ENCODE results near the gene ENTPD1.

The ENTPD1 gene

DNA sequence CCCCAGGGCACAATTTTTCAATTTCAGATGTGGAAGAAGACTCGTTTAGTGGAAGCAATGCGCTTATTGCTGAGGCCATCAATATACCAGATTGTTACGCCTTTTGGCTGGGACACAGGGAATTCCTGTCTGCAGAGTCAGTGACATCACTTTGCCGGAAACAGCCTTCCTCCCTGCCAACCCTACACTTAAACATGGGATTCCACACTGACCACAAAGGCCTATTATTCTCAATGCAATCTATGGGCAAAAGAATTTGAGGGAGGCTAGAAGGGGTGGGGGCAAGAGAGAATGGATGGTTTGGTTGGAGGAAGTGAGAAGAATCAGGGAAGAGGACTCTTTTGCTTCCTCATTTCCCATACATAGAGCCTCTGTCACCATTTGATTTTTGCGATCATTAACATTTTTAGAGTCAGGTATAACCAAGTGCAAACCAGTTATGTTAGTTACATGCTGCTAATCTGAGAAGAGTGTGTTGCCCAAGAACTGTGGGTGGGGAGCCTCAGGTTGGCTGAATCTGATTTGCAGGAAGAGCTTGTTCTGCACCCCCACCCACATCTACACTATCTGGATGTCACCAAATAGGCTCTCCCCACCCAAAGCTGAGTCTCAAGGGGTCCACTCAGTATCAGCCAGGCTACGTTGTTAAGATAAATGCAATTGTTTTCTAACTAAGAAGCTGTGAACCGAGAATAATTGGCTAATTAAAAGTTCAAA is 58.2 kb downstream of the ENTPD1 start:
- Histone ChIP-seq H3K27ac (ENCODE audit: poor library complexity, severe bottlenecking) (no peak overlapping the region), H3K36me3 (ENCODE audit: low read depth) (no peaks in the 10 kb centered on the region), H3K27me3 (ENCODE audit: insufficient read depth, poor library complexity, severe bottlenecking) (no peaks in the 10 kb centered on the region), H3K4me3 (ENCODE audit: severe bottlenecking) (no peak overlapping the region), H3K4me1 (ENCODE audit: insufficient read depth, poor library complexity, severe bottlenecking) (peaks cover 3% of the 10 kb centered on the region), H3K9me3 (ENCODE audit: severe bottlenecking) (no peaks in the 10 kb centered on the region)
- TF ChIP-seq, protein P1, sequence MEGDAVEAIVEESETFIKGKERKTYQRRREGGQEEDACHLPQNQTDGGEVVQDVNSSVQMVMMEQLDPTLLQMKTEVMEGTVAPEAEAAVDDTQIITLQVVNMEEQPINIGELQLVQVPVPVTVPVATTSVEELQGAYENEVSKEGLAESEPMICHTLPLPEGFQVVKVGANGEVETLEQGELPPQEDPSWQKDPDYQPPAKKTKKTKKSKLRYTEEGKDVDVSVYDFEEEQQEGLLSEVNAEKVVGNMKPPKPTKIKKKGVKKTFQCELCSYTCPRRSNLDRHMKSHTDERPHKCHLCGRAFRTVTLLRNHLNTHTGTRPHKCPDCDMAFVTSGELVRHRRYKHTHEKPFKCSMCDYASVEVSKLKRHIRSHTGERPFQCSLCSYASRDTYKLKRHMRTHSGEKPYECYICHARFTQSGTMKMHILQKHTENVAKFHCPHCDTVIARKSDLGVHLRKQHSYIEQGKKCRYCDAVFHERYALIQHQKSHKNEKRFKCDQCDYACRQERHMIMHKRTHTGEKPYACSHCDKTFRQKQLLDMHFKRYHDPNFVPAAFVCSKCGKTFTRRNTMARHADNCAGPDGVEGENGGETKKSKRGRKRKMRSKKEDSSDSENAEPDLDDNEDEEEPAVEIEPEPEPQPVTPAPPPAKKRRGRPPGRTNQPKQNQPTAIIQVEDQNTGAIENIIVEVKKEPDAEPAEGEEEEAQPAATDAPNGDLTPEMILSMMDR (IDR thresholded peaks at IDR 0.05; ENCODE audit: poor library complexity, severe bottlenecking) = no peak
- DNase-seq (ENCODE audit: low spot score) (no peak), ATAC-seq (ENCODE audit: low read depth) (peak; percentile 73)

- H3K4me1 ChIP-seq (ENCODE audit: insufficient read depth, poor library complexity, severe bottlenecking) = peaks cover 3% of the 10 kb centered on the region
- no peak overlapping the region for H3K27ac ChIP-seq (ENCODE audit: poor library complexity, severe bottlenecking)
- no peaks in the 10 kb centered on the region for H3K27me3 ChIP-seq (ENCODE audit: insufficient read depth, poor library complexity, severe bottlenecking)
- no peak for ATAC-seq (ENCODE audit: low read depth)
- DNase-seq (ENCODE audit: low spot score) = no peak
- TF ChIP-seq, protein P1 (IDR thresholded peaks at IDR 0.05; ENCODE audit: poor library complexity, severe bottlenecking) = no peak
- no peaks in the 10 kb centered on the region for H3K36me3 ChIP-seq (ENCODE audit: low read depth)
- no peak overlapping the region for H3K4me3 ChIP-seq (ENCODE audit: severe bottlenecking)
- no peaks in the 10 kb centered on the region for H3K9me3 ChIP-seq (ENCODE audit: severe bottlenecking)
Measured at GRCh38 chr10:95815133-95815532, 59.2 kb downstream of the ENTPD1 start.

GRCh38 chr10:95815701-95816240 is 59.8 kb downstream of the ENTPD1 start:
- DNase-seq (ENCODE audit: low spot score) (no peak), ATAC-seq (ENCODE audit: low read depth) (no peak)
- H3K9me3 ChIP-seq (ENCODE audit: severe bottlenecking) = no peaks in the 10 kb centered on the region
- TF ChIP-seq, protein P1 (IDR thresholded peaks at IDR 0.05; ENCODE audit: poor library complexity, severe bottlenecking) = no peak
- H3K4me3 ChIP-seq (ENCODE audit: severe bottlenecking) = no peak overlapping the region
- H3K4me1 ChIP-seq (ENCODE audit: insufficient read depth, poor library complexity, severe bottlenecking) = peaks cover 3% of the 10 kb centered on the region
- H3K27me3 ChIP-seq (ENCODE audit: insufficient read depth, poor library complexity, severe bottlenecking) = no peaks in the 10 kb centered on the region
- no peaks in the 10 kb centered on the region for H3K36me3 ChIP-seq (ENCODE audit: low read depth)
- H3K27ac ChIP-seq (ENCODE audit: poor library complexity, severe bottlenecking) = no peak overlapping the region

DNA sequence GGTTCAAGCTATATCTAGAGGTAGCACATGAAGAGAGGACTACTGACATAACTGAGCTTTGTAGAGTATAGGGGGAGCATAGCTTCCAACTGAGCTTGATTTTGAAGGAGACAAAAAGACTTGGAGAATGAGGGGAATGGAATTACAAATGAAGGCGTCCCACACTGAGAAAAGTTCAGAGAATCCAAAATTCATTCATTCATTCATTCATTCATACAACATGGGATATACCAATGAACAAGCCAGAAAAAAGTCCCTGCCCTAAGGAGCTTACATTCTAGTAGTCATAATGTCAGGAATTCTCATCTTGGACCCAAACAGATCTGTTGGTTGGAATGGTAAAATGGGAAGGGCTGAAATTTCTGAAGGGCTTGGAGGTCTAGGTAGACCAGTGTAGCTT is 62.0 kb downstream of the ENTPD1 start:
- DNase-seq (ENCODE audit: low spot score) (no peak), ATAC-seq (ENCODE audit: low read depth) (no peak)
- H3K36me3 ChIP-seq (ENCODE audit: low read depth) = no peaks in the 10 kb centered on the region
- no peaks in the 10 kb centered on the region for H3K27me3 ChIP-seq (ENCODE audit: insufficient read depth, poor library complexity, severe bottlenecking)
- no peaks in the 10 kb centered on the region for H3K9me3 ChIP-seq (ENCODE audit: severe bottlenecking)
- TF ChIP-seq, protein P1 (IDR thresholded peaks at IDR 0.05; ENCODE audit: poor library complexity, severe bottlenecking) = no peak
- no peak overlapping the region for H3K4me3 ChIP-seq (ENCODE audit: severe bottlenecking)
- no peak overlapping the region for H3K27ac ChIP-seq (ENCODE audit: poor library complexity, severe bottlenecking)
- peaks cover 3% of the 10 kb centered on the region for H3K4me1 ChIP-seq (ENCODE audit: insufficient read depth, poor library complexity, severe bottlenecking)

DNA sequence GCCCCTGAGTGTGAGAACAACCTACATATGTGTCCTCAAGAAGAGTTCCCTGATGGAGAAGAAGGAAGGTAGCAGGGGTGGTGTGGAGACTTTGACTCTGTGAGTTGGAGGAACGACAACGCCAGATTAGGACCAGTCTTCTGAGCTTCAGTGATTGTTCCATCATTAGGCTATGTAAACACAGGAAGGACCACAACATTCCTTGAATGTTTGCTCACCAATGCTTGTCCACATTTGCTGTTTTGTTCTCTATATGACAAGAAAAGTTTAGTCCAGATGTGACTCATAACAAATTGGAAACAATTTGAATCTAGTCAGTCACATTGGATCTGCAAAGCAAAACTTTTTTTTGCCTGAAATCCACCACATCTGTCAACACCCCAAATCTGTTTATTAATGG is 62.7 kb downstream of the ENTPD1 start:
- no peak overlapping the region for H3K4me3 ChIP-seq (ENCODE audit: severe bottlenecking)
- TF ChIP-seq, protein P1 (IDR thresholded peaks at IDR 0.05; ENCODE audit: poor library complexity, severe bottlenecking) = no peak
- H3K27ac ChIP-seq (ENCODE audit: poor library complexity, severe bottlenecking) = no peak overlapping the region
- ATAC-seq (ENCODE audit: low read depth) (peak; percentile 80), DNase-seq (ENCODE audit: low spot score) (no peak)
- no peaks in the 10 kb centered on the region for H3K9me3 ChIP-seq (ENCODE audit: severe bottlenecking)
- H3K27me3 ChIP-seq (ENCODE audit: insufficient read depth, poor library complexity, severe bottlenecking) = no peaks in the 10 kb centered on the region
- H3K36me3 ChIP-seq (ENCODE audit: low read depth) = no peaks in the 10 kb centered on the region
- H3K4me1 ChIP-seq (ENCODE audit: insufficient read depth, poor library complexity, severe bottlenecking) = peaks cover 3% of the 10 kb centered on the region

Data from RWPE2 (cell line).